Measurements from ENCODE around the gene B4GALT3.
"Not testable (repeated sequence)": the region's sequence is repeated elsewhere in the genome, so short reads cannot be mapped to it uniquely, and the experiment has no call there.

B4GALT3 gene

DNA sequence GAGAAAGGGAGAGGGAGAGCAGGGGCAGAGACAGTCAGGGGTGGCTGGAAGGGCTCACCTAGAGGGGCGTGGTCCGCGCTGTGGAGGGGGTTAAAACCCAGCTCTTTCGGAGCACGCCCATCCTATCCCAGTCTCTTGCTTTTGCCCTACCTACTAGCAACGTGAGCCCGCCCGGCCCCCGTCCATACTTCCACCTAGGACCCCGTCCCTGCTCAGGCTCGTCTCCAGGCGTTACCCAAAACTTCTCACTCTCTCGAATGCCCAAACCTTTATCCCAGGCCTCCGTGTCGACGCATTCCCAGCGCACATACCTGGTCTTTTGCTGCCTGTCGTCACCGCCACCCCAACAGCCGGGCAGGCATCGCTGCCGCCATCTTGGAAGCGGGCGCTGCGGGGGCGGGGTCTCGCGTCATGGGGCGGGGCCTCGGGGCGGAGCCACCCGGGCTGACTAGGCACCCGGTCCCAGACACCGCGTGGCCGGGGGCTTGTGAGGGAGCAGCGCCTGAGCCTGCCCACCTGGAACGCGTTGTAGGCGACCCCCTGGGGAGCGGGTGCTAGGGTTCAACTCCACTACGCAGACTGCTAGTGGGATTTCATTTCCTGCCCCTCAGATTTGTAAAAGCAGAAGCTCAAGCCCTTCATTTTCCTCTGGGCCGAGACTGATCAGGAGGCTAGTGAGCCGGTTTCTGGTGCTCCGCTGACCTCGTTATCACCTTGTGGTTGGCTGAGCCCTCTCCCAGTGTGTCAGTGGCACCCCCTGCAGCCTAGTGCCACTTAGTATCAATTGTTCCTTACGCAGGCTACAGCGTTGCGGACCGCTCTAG is at the start of gene B4GALT3:
Gene B4GALT3, minus strand, starts transcription at position 396 of the 824 bp plus-strand sequence. CDS start 1,447 bp downstream, outside the sequence.
- peak; percentile 96 for DNase-seq (ENCODE audit: low spot score)

GRCh38 chr1:161226759-161227158 is 49.5 kb upstream of the B4GALT3 start:
- DNase-seq (ENCODE audit: low spot score): no peak

DNA sequence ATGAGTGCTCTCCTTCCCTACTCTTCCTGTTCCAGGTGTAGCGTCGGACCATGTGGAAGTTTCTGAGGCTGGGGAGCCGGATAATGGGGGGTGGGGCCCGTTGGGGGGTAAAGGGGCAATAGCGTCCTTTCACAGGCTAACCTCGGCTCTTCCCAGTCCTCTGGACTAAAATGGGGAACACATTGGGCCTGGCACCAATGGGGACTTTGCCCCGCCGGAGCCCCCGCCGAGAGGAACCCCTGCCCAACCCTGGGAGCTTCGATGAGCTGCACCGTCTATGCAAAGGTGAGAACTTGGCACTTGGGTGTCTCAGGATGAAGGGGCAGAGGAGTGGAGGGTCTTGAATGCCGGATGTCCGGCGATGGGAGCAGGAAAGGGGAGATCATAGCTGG is 49.0 kb upstream of the B4GALT3 start:
- DNase-seq (ENCODE audit: low spot score): no peak

DNA sequence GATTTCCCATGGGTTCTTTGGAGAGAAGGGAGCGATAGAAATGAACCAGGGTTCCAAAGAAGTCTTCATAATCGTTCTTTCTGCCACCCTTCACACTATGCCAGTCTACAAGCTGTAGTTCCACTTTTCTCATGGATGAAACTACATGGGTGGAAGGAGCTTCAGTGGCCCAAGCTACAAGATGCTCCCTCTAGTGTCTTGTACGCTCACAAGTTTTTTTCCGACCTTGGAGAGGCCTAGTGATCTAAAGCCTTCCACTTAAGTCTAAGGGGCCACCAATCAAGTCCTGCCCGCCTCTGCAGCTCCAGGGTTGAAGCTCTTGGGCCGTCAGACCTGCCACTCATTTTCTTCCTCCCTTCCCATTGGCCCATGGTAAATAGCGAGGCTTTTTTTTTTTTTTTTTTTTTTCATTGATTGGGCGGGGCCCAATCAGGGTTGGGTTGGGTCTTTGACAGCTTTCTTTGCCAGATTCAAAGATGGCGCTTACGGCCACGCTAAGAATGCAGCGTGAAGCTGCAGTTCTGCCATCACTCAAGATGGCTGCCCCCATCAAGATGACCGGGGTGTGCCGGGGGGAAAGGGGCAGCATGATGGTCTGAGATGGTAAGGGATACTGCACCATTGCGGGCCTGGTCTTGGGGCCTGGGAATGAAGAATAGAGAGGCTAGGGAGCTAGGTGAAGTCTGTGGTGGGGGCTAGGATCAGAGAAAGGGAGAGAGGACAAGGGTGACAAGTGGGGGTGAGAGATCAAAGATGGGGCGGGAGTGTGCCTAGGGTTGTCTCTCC is 48.4 kb upstream of the B4GALT3 start, which contains the start of gene TOMM40L:
Gene TOMM40L, plus strand, starts transcription at position 527 of the 786 bp plus-strand sequence. CDS start 430 bp downstream, outside the sequence.
- DNase-seq (ENCODE audit: low spot score): peak; percentile 87

DNA sequence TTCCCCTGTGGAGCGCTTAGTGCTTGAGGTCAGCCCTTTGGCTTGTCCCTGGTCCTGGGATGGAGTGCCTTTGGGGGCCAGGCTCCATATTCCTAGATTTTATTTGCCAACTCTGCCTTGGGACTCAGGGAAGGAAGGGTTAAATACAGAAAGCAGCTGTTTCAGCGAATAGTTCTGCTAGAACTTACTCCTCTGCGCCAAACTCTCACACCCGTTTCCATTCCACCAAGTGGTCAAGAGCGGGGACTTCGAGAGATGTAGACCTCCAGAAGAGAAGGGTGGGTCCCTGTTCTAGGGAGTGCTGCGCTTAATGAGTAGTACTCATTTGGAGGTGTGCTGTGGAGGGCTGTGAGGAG is 47.8 kb upstream of the B4GALT3 start:
- DNase-seq (ENCODE audit: low spot score): no peak

GRCh38 chr1:161224695-161225087 is 47.4 kb upstream of the B4GALT3 start:
- not testable (repeated sequence) for DNase-seq (ENCODE audit: low spot score)

- DNase-seq (ENCODE audit: low spot score): no peak
Measured at GRCh38 chr1:161223805-161224694, 46.7 kb upstream of the B4GALT3 start.

DNA sequence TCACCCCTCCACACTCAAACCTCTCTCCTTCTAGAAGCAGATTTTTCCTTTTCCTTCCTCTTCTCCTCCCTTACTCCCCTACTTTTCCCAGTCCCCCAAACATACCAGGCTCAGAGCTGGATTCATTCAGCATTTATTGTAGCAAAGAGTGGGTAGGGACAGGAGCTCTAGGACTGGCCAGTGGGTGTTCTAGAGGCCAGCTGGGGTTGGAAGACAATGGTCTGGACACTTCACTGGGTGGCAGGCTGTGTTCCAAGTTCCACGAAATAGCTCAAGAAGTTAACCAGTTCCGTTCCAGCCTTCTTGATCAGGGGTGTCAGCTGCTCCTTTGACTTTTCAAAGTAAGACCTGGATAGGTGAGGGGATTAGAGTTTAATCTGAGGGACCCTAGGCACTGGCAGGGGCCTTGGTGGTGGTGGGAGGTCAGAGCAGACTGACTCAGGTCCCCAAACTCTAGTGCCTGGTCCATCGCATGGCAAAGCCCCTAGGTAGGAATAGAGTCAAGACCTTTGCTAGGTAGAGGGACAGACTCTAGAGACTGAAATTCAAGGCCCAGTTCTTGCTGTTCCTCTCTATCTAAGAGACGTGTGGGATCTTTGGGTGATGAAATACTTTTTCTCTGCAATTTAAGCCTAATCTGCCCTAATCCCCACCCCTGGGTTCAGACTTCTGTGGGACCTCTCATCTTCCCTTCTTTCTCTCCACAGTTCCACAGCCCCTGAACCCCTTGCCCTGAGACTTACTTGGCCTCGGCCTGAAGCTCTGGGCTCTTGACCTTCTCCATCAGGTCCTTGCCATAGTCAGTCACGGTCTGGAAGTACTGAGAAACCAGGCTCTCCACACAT is 45.1 kb upstream of the B4GALT3 start:
- DNase-seq (ENCODE audit: low spot score): no peak

DNA sequence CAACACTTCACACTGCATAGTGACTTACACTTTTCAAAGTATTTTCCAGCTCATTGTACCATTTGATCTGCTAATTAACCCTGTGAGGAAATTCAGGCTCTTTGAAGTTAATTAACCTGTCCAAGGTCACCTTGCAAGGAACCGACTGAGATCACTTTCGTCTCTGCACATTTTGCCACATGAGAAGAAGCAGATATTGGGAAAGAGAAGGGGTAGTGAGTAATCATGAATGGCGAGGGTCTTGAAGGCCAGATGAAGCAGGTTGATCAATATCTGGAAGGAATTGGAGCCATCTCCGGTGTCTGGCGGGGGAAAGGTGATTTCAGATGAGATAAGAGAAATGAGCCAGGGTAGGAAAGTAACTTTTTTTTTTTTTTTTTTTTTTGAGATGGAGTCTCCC is 42.7 kb upstream of the B4GALT3 start:
- DNase-seq (ENCODE audit: low spot score): no peak

DNA sequence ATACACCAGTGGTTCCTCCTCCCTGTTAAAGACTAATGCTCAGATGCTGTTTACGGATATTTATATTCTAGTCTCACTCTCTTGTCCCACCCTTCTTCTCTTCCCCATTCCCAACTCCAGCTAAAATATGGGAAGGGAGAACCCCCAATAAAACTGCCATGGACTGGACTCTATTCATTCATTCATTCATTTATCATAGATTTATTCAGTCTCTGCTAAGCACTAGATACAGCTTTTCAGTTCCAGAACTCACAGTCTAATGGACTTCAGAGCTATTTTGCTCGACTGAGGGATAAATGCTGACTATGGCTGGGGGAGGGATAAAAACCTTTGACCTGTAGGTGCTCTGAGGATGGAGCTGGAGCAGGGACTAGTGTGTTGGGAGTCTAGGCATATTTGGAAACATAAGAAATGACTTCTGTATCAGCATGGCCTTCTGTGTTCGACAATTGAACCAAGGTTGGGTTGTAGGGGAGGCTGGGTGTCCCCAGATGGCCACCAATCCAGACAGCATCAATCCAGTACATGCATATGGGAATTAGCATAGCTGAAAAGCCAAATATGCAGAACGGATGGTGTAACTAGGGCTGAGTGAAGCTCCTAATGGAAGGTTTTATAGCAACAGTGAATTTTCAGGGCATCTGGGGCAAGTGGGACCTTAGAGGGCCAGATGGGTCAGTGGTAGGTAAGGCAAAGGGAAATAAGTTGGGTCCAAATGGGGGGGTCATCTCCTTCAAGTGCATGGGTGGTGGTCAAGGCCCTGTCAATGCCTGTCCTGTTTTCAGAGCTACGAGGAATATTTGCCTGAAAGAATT is 42.0 kb upstream of the B4GALT3 start:
- no peak for DNase-seq (ENCODE audit: low spot score)

DNA sequence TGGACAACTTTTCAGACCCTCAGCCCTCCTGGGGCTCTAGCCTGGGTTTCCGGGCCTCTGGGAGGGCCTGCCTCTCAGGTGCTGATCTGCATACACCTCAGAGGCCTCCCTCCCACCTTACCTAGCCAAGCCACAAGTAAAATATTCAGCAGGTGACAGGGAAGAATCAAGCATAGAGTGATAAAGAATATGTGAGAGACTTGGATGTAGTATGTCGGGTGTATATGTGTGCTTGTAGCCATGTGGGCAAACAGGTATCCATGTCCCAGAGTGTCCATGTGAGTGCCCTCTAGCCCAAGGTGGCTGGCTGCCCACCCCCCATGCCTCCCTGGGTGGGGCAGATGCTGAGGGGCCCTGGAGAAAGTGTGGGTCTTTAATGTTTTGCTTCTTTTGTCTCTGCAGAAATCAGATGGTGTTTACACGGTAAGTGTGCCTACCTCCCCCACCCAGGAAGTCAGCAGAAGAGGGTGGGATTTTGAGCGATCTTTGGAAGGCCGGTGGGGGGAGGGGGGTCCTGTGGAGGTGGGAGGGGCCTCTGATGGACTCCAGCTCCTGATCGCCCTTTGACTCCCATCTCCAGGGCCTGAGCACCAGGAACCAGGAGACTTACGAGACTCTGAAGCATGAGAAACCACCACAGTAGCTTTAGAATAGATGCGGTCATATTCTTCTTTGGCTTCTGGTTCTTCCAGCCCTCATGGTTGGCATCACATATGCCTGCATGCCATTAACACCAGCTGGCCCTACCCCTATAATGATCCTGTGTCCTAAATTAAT is 41.2 kb upstream of the B4GALT3 start:
- no peak for DNase-seq (ENCODE audit: low spot score)

- no peak for DNase-seq (ENCODE audit: low spot score)
Measured at GRCh38 chr1:161217831-161218230, 40.5 kb upstream of the B4GALT3 start.

DNA sequence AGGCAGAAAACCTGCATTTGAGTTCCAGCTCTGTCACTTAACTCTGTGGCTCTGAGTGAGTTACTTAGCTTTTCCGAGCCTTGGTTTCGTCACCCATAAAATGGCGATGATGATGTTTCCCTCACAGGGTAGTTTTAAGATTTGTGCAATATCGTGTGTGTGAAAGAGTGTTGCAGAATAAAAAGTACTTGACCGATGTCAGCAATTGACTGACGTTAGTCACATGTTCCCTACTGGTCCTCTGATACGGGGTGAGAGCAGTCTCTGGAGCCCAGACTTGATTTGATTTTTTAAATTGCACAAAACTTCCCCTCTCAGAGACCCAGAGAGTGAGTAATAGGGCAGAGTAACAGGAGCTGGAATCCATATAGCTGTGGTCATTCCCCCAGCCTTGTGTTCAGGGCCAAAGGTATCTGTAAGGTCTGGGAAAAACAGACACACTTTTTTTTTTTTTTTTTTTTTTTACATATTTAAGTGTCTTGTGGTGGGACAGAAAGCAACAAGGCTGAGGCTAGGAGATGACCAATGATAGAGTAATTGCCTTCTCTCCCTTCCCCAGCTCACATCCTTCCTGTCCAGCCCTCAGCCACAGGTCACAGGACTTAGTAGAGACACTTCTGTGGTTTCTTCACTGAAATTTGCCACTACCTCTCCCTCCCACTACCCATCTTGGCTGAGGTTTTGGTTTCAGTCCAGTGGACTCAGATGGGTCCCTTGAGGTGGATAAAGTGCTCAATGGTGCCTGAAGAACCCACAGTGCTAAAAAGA is 39.8 kb upstream of the B4GALT3 start:
- DNase-seq (ENCODE audit: low spot score): no peak

DNA sequence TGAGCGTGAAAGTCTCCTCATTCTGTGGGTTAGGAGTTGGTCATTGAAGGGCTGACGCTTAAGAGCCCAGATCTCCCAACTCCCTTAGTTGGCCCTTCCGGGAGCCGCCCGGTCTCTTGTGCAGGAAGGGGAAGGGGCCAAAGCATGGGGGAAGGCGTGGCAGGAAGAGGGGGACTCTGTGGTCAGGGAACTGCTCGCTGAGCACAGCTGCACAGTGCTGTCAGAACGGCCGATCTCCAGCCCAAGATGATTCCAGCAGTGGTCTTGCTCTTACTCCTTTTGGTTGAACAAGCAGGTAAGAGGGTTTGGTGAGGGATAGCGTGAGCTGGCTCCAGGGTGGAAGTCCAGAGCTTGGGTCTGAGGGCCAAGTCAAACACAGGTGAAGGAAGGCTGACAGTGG is 37.8 kb upstream of the B4GALT3 start, which contains the start of gene FCER1G:
Gene FCER1G, plus strand, starts transcription at position 220 of the 400 bp plus-strand sequence. Its CDS starts 27 bp downstream, at position 247.
- no peak for DNase-seq (ENCODE audit: low spot score)

GRCh38 chr1:161214369-161214768 is 37.1 kb upstream of the B4GALT3 start:
- DNase-seq (ENCODE audit: low spot score): no peak

- DNase-seq (ENCODE audit: low spot score): no peak
Measured at GRCh38 chr1:161209790-161210409, 32.6 kb upstream of the B4GALT3 start.

DNA sequence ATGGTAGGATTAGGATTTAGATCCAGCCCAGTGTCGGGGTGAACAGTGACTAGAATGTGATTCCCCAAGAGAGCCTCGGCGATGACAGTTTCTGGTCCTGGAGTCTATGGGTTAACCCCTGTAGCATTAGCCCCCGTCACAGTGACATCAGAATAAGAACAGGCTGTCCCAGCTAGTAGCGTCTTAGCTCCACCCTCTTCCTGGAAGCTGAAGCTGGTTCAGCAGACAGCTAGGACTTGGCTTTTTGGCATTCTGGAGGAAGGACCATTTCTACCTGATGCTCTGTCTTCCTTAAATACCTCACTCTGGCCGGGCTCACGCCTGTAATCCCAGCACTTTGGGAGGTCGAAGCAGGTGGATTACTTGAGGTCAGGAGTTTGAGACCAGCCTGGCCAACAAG is 29.9 kb upstream of the B4GALT3 start:
- no peak for DNase-seq (ENCODE audit: low spot score)
